IPS DF 4.7 (cell line): ENCODE measurements around the gene TOE1.
"Not testable (repeated sequence)": the region's sequence is repeated elsewhere in the genome, so short reads cannot be mapped to it uniquely, and the experiment has no call there.

ENCODE experiments used
- DNase-seq: peaks from one replicate; pipeline ENCODE4 v3.0.0-alpha.2; 2013; ENCODE audit warnings: low spot score; ENCODE audit errors: extremely low read depth

Gene TOE1

GRCh38 chr1:45354838-45355237 lies 14.9 kb downstream of the TOE1 start:
- DNase-seq = no peak

DNA sequence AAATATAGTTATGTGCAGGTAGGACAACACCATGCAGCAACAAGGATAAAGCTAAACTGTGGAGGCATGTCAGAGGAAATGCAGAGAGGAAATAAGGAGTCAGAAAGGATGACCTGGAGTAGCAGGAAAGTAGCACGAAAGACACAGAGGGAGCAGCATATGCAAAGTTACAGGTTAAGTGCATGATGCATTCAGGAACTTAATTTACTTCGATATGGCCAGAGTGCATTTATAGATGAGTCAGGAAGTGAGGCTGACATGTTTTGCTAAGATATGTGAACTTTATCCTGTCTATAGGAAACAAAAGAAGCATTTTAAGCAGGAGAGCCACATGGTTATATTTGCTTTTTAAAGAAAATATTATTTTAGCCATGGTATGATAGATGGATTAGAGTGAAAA lies 15.7 kb downstream of the TOE1 start:
- no peak for DNase-seq

GRCh38 chr1:45356186-45356585 lies 16.2 kb downstream of the TOE1 start:
- DNase-seq = no peak

GRCh38 chr1:45359882-45360513 lies 20.0 kb downstream of the TOE1 start:
- no peak for DNase-seq

GRCh38 chr1:45360981-45361380 lies 21.0 kb downstream of the TOE1 start:
- DNase-seq = not testable (repeated sequence)

- no peak for DNase-seq
Measured at GRCh38 chr1:45364294-45364693, 24.3 kb downstream of the TOE1 start.

DNA sequence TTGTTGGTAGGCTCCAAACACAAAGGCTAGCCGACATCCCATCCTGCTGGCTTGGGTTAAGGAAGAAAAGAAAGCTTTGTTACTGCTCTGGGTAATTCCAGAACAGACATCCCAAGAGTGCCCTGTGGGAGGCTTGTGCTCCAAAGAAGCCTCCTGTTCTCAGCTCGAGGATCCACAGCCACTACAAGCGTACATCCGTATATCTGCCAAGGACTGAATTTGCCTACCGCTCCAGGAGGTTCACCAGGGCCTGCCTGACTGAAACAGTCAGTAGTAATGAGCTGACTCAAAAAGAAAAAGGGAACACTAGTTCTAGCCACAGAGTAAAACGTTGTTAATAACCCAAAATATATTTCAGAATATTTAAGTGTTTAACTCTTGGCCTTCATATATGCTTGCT lies 25.1 kb downstream of the TOE1 start:
- no peak for DNase-seq

DNA sequence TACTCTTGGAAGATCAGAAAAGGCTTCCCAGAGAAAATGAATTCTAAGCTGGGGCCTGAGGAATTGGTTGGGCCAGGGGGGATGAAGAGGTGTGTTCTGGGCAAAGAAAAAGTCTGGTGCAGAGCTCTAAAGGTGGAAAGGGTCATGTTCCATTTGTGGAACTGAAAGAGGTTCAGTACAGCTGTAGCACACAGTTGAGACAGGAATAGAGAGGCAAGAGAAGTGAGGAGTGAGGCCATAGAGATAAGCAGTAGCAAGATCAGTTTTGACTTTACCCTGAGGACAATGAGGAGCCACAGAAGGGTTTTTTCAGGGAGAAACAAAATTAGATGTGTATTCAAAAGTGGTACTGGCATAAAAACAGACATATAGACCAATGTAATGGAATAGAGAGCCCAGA lies 30.6 kb downstream of the TOE1 start:
- DNase-seq = no peak

GRCh38 chr1:45373573-45373972 lies 33.6 kb downstream of the TOE1 start:
- no peak for DNase-seq

DNA sequence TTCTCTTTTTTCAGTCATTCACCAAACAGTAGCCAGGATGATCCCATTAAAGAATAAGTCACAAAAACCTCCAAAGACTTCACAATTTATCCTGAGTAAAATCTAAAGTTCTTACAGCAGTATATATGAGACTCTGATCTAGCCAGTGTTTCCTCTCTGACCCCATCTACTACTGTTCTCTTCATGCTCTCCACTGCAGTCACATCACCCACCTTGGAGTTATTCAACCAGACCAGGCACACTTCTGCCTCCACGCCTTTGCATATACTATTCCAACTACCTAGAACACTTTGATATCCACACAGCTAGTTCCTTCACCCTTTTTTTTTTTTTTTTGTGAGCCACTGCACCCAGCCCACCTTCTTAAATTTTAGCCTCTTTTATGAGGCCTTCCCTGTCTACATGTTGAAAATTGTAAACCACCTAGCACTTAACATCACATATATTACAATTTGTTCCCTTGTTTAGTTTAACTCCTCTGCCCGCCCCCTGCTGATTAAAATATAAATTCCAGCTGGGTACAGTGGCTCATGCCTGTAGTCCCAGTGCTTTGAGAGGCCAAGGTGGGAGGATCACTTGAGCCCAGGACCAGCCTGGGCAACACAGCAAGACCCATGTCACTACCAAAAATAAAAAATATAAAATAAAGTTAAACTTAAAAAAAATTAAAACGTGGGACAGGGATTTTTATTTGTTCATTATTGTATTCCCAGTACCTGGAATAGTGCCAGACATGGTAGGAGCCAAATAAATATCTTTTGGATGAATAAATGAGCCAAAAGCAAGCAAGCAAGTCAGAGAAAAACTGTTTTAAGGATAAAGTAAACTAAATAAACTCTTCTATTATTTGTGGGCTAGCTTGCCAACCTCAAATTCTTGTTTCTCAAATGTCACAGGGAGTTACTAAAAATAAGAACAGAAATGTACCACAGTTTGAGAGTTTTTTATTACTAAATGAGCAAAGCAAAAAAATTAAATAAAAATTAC lies 35.4 kb downstream of the TOE1 start:
- DNase-seq = no peak

DNA sequence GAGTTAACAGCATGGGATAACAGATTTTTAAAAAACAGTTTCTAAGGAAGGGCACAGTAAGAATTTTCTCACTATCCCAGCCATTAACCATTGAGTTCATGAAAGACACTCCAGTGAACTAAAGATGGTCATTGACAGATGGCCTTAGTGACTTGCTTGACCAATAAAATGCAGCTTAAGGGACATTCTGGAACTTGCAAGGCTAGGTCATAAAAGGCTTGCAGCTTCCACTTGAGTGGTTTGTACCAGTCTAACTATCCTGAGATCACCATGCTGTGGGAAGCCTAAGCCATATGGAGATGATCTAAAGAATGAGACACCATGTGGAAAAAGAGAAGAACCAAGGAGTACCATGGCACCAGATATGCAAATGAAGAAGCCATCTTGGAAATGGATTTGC lies 38.2 kb downstream of the TOE1 start:
- no peak for DNase-seq

DNA sequence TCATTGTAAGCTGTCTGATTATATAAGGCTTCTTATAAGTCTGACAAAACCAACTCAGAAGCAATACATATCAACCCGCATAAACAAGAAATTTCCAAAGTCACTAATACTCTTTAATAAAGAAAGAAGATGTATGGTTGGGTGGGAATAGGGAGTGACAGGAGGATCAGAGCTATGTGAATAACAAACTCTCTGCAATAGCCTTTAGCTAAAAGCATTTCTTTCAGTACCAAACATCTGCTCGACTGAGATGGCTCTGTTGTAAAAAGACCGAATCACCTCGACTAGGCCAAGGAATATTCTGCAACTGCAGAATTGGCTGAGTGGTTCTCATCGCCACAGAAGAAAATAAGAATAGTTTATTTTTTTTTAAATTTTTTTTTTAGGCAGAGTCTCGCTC lies 39.6 kb downstream of the TOE1 start:
- DNase-seq = no peak

DNA sequence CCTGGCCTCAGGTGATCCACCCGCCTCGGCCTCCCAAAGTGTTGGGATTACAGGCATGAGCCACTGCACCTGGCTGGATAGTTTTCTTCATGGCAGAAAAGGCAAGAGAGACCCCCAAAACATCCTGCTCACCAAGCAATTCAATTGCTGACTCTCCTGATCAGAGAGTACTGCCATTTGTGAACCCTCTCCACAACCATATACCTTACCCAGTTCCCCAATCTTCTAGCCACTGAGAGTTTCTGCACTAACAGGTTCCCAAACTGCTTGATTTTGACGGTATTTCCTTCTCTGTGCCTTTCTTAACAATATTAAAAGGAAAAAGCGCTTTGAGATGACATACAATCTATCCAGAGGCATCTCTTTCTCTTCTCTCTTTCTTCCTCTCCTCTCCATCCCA lies 40.2 kb downstream of the TOE1 start:
- DNase-seq = no peak

- no peak for DNase-seq
Measured at GRCh38 chr1:45380730-45381129, 40.8 kb downstream of the TOE1 start.

- no peak for DNase-seq
Measured at GRCh38 chr1:45381243-45381642, 41.3 kb downstream of the TOE1 start.

- no peak for DNase-seq
Measured at GRCh38 chr1:45383191-45383590, 43.2 kb downstream of the TOE1 start.

DNA sequence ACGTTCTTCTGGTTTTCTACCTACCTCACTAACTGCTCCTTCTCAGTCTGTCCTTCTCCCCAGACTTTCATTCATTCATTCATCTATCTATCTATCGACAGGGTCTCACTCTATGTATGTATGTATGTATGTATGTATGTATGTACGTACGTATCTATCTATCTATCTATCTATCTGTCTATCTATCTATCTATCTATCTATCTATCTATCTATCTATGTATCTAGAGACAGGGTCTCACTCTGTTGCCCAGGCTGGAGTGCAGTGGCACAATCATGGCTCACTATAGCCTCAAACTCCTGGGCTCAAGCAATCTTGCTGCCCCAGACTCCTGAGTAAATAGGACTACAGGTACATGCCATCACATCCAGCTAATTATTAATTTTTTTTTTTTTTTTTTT lies 44.2 kb downstream of the TOE1 start:
- not testable (repeated sequence) for DNase-seq

DNA sequence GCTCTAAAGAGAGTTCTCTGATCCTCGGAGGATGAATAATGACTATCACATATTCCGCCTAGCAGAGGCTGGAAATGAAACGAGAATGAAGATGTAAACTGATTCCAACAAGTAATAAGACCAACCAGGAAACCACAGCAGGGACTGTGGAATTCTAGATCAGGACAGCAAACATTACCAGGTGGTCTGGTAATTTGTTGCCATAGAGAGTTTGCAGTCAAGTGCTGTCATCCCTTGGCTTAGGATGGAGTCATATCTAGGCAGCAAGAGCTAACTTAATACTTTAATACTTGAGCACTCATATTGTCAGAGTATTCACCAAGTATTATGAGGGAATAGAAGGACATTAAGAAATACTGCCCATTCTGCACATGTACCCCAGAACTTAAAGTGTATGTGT lies 45.3 kb downstream of the TOE1 start:
- no peak for DNase-seq

GRCh38 chr1:45386219-45386618 lies 46.2 kb downstream of the TOE1 start:
- no peak for DNase-seq
